ENCODE measurements around the gene MINDY4.

MINDY4 gene

DNA sequence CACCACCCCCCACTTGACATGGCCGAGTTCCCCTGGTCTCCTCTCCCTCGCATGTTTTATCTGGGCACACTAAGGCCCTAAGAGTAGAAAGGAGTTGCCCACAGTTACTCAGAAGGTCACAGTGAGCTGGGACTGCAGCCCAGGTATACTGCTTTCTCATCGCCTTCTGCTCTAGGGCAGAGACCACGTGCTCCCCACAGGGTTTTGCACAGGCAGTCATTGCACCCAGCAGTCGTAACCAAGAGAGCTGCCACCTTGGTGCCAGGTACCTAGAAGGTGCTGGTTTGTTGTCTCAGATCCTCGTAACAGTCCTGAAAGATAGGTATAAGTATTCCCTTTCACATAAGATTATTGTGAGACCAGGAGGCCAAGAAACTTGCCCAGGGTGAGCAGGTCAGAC, 1.8 kb downstream of the MINDY4 start:
- Histone ChIP-seq H3K27me3 (ENCODE audit: control insufficient read depth in 2 of 2, insufficient read depth in 2 of 2, low read length in 2 of 2) (no peaks in the 10 kb centered on the region), H3K4me3 (ENCODE audit: low read length in 2 of 2) (no peak overlapping the region), H3K36me3 (ENCODE audit: control insufficient read depth in 2 of 2, insufficient read depth in 2 of 2, low read length in 2 of 2) (no peaks in the 10 kb centered on the region), H3K27ac (ENCODE audit: low read depth in 2 of 2, low read length in 2 of 2) (no peak overlapping the region), H3K4me1 (ENCODE audit: control insufficient read depth in 2 of 2, insufficient read depth in 2 of 2, low read length in 2 of 2) (peaks cover 3 to 6% of the 10 kb centered on the region in 2 donors), H3K9ac (ENCODE audit: low read depth in 1 of 2, low read length in 2 of 2) (no peak overlapping the region), H3K9me3 (ENCODE audit: control insufficient read depth in 2 of 2, low read length in 2 of 2) (no peaks in the 10 kb centered on the region)

DNA sequence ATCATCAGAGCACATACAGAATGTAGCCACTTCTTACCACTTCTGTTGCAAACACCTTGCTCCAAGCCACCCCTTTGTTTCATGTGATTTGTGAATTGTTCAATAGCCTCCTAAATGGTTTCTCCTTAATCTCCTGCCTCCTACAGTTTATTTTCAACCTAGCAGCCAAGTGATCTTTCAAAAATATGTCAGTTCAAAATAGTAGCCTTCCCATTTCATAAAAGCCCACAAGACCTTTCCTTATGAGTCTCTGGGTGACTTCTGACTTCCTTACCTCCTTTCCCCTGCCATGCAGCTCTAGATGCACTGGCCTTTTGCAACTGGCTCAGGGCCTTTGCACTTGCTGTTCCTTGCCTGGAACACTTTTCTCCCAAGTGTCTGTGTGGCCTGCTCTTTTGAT, 4.8 kb downstream of the MINDY4 start:
- Histone ChIP-seq H3K27me3 (ENCODE audit: control insufficient read depth in 2 of 2, insufficient read depth in 2 of 2, low read length in 2 of 2) (no peaks in the 10 kb centered on the region), H3K9me3 (ENCODE audit: control insufficient read depth in 2 of 2, low read length in 2 of 2) (no peaks in the 10 kb centered on the region), H3K4me1 (ENCODE audit: control insufficient read depth in 2 of 2, insufficient read depth in 2 of 2, low read length in 2 of 2) (peaks cover under 1 to 3% of the 10 kb centered on the region in 2 donors), H3K9ac (ENCODE audit: low read depth in 1 of 2, low read length in 2 of 2) (no peak overlapping the region), H3K36me3 (ENCODE audit: control insufficient read depth in 2 of 2, insufficient read depth in 2 of 2, low read length in 2 of 2) (peaks cover 0 to 2% of the 10 kb centered on the region in 2 donors), H3K27ac (ENCODE audit: low read depth in 2 of 2, low read length in 2 of 2) (no peak overlapping the region), H3K4me3 (ENCODE audit: low read length in 2 of 2) (no peak overlapping the region)

DNA sequence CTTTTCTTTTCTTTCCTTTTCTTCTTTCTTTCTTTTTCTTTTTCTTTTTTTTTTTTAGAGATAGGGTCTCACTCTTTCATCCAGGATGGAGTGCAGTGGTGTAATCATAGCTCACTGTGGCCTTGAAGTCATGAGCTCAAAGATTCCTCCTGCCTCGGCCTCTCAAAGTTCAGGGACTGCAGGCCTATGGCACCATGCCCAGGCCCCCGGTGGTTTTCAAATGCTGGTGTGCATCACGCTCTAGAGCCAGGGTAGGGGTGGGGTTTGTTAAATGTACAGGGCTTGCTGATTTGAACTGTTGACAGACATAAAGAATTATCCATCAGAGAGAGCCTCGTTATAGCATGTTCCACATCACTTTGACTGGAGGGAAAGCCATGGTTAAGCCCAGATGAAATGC, 5.8 kb downstream of the MINDY4 start:
- peaks cover 0 to 2% of the 10 kb centered on the region in 2 donors for H3K36me3 ChIP-seq (ENCODE audit: control insufficient read depth in 2 of 2, insufficient read depth in 2 of 2, low read length in 2 of 2)
- peaks cover 0 to 3% of the 10 kb centered on the region in 2 donors for H3K4me1 ChIP-seq (ENCODE audit: control insufficient read depth in 2 of 2, insufficient read depth in 2 of 2, low read length in 2 of 2)
- no peak overlapping the region for H3K27ac ChIP-seq (ENCODE audit: low read depth in 2 of 2, low read length in 2 of 2)

DNA sequence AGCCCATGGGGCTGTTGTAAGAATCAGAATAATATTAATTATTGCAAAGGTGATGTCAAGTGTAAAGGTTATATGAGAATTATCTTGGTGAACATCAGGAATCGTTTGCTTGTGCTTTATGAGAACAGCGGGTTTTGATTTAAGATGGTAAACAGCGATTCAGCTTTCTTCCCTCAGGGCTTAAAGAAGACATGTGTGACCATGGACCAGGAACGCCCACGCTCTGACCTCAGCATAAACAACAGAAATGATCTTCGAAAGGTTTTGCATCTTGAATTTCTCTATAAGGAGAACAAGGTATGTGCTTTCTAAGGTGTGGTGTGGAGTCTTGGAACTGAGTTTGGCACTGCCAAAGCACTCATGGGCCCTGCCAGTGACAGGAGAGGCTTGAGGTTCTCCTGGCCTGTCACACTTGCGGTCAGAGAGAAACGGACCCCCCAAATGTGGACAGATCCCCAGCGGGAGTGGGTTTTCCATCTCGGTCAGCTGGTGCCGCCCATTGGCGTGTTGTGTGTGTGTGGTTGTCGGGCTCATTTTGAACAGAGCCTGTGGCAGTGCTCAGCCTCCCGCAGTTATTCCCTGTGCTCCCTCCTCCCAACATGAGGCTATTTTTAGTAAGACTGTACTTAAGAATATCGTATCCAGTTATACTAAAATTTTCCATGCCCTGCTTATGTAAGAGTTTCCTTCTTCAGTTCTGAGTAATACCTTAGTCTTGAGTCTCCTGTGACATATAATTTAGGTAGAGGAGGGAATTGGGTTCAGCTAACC, 7.2 kb downstream of the MINDY4 start:
- no peaks in the 10 kb centered on the region for H3K9me3 ChIP-seq (ENCODE audit: control insufficient read depth in 2 of 2, low read length in 2 of 2)
- no peak overlapping the region for H3K9ac ChIP-seq (ENCODE audit: low read depth in 1 of 2, low read length in 2 of 2)
- no peaks in the 10 kb centered on the region for H3K27me3 ChIP-seq (ENCODE audit: control insufficient read depth in 2 of 2, insufficient read depth in 2 of 2, low read length in 2 of 2)
- peaks cover 0 to 2% of the 10 kb centered on the region in 2 donors for H3K36me3 ChIP-seq (ENCODE audit: control insufficient read depth in 2 of 2, insufficient read depth in 2 of 2, low read length in 2 of 2)
- no peak overlapping the region for H3K27ac ChIP-seq (ENCODE audit: low read depth in 2 of 2, low read length in 2 of 2)
- no peak overlapping the region for H3K4me3 ChIP-seq (ENCODE audit: low read length in 2 of 2)
- H3K4me1 ChIP-seq (ENCODE audit: control insufficient read depth in 2 of 2, insufficient read depth in 2 of 2, low read length in 2 of 2): no peaks in the 10 kb centered on the region

More for the DNA sequence above, 5.8 kb downstream of the MINDY4 start:
- Histone ChIP-seq H3K9ac (ENCODE audit: low read depth in 1 of 2, low read length in 2 of 2) (no peak overlapping the region), H3K27me3 (ENCODE audit: control insufficient read depth in 2 of 2, insufficient read depth in 2 of 2, low read length in 2 of 2) (no peaks in the 10 kb centered on the region), H3K4me3 (ENCODE audit: low read length in 2 of 2) (no peak overlapping the region), H3K9me3 (ENCODE audit: control insufficient read depth in 2 of 2, low read length in 2 of 2) (no peaks in the 10 kb centered on the region)

DNA sequence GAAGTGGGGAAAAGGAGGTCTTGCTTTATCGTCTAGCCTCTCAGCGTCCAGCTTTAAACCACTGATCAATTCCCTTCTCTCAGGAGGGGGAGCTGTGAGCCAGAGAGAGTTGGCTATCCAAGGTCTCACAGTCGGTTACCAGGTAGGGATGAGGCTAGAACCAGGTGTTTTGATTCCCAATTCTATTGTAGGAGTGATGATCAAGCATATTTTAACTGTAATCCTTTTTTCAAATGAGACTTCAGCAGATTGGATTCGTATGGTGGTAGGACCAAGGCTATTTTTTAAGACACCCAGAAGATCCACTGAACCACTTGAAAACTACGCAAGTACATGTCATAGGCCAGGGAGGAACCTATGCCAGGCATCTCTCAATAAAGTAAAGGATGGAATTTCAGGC, 8.4 kb downstream of the MINDY4 start:
- Histone ChIP-seq H3K27me3 (ENCODE audit: control insufficient read depth in 2 of 2, insufficient read depth in 2 of 2, low read length in 2 of 2) (no peaks in the 10 kb centered on the region), H3K4me1 (ENCODE audit: control insufficient read depth in 2 of 2, insufficient read depth in 2 of 2, low read length in 2 of 2) (no peaks in the 10 kb centered on the region), H3K36me3 (ENCODE audit: control insufficient read depth in 2 of 2, insufficient read depth in 2 of 2, low read length in 2 of 2) (peaks cover 0 to 2% of the 10 kb centered on the region in 2 donors), H3K27ac (ENCODE audit: low read depth in 2 of 2, low read length in 2 of 2) (no peak overlapping the region), H3K9ac (ENCODE audit: low read depth in 1 of 2, low read length in 2 of 2) (no peak overlapping the region), H3K9me3 (ENCODE audit: control insufficient read depth in 2 of 2, low read length in 2 of 2) (no peaks in the 10 kb centered on the region), H3K4me3 (ENCODE audit: low read length in 2 of 2) (no peak overlapping the region)

DNA sequence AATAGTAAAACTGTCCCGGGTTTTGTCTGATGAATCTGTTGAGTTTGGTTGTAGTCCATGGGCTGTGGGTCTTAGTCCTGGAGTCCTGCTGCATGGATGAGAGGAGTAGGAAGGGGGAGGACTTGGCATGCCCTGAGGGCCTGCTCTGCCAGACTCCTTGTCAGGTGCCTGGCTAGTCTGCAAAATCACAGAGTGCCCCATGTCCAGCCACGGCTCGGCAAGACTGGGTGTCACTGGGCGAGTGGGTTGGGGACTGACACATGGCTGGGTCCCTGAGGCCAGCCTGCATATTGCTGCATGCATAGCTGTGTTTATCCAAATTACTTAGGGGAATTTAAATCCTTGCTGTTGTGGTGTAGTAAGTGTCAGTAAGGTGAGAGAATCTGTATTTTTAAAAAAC, 9.7 kb downstream of the MINDY4 start:
- H3K4me1 ChIP-seq (ENCODE audit: control insufficient read depth in 2 of 2, insufficient read depth in 2 of 2, low read length in 2 of 2): peaks cover 0 to under 1% of the 10 kb centered on the region in 2 donors
- H3K9me3 ChIP-seq (ENCODE audit: control insufficient read depth in 2 of 2, low read length in 2 of 2): no peaks in the 10 kb centered on the region
- H3K4me3 ChIP-seq (ENCODE audit: low read length in 2 of 2): no peak overlapping the region
- no peaks in the 10 kb centered on the region for H3K27me3 ChIP-seq (ENCODE audit: control insufficient read depth in 2 of 2, insufficient read depth in 2 of 2, low read length in 2 of 2)
- H3K9ac ChIP-seq (ENCODE audit: low read depth in 1 of 2, low read length in 2 of 2): no peak overlapping the region
- peaks cover 0 to 2% of the 10 kb centered on the region in 2 donors for H3K36me3 ChIP-seq (ENCODE audit: control insufficient read depth in 2 of 2, insufficient read depth in 2 of 2, low read length in 2 of 2)
- H3K27ac ChIP-seq (ENCODE audit: low read depth in 2 of 2, low read length in 2 of 2): no peak overlapping the region

DNA sequence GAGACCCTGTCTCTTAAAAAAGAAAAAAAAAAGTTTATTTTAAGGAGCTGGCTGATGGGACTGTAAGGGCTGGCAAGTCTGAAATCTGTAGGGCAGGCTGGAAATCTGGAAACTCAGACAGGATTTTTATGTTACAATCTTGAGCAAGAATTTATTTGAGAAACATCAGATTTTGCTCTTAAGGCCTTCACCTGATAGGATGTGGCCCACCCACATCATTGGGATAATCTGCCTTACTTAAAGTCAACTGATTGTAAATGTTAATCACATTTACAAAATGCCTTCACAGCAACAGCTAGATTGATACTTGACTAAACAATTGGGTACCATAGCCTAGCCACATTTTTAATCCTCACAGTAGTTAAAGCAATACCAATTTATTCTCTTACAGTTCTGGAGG, 11.5 kb downstream of the MINDY4 start:
- peaks cover 0 to 2% of the 10 kb centered on the region in 2 donors for H3K36me3 ChIP-seq (ENCODE audit: control insufficient read depth in 2 of 2, insufficient read depth in 2 of 2, low read length in 2 of 2)

DNA sequence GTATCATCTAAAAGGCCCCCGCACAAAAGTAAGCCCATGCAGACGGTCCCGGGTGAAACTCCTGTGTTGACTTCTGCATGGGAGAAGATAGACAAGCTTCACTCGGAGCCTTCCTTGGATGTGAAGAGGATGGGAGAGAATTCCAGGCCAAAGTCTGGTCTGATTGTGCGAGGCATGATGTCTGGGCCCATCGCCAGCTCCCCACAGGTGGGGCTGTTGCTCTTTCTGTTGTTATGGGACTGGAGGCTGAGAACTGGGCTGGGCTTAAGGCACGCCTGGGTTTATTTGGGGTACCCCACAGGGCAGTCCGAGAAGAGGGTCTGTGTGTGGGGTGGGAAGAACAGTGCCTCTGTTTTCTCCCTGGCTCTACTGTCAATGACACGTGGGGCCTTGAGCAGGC, 14.6 kb downstream of the MINDY4 start:
- no peak overlapping the region for H3K4me3 ChIP-seq (ENCODE audit: low read length in 2 of 2)
- no peaks in the 10 kb centered on the region for H3K27me3 ChIP-seq (ENCODE audit: control insufficient read depth in 2 of 2, insufficient read depth in 2 of 2, low read length in 2 of 2)
- H3K36me3 ChIP-seq (ENCODE audit: control insufficient read depth in 2 of 2, insufficient read depth in 2 of 2, low read length in 2 of 2): no peaks in the 10 kb centered on the region
- H3K9me3 ChIP-seq (ENCODE audit: control insufficient read depth in 2 of 2, low read length in 2 of 2): no peaks in the 10 kb centered on the region
- H3K4me1 ChIP-seq (ENCODE audit: control insufficient read depth in 2 of 2, insufficient read depth in 2 of 2, low read length in 2 of 2): peaks cover 0 to 2% of the 10 kb centered on the region in 2 donors
- no peak overlapping the region for H3K27ac ChIP-seq (ENCODE audit: low read depth in 2 of 2, low read length in 2 of 2)
- no peak overlapping the region for H3K9ac ChIP-seq (ENCODE audit: low read depth in 1 of 2, low read length in 2 of 2)

More for the DNA sequence above, 11.5 kb downstream of the MINDY4 start:
- no peak overlapping the region for H3K9ac ChIP-seq (ENCODE audit: low read depth in 1 of 2, low read length in 2 of 2)
- H3K27me3 ChIP-seq (ENCODE audit: control insufficient read depth in 2 of 2, insufficient read depth in 2 of 2, low read length in 2 of 2): no peaks in the 10 kb centered on the region
- peaks cover 0 to 2% of the 10 kb centered on the region in 2 donors for H3K4me1 ChIP-seq (ENCODE audit: control insufficient read depth in 2 of 2, insufficient read depth in 2 of 2, low read length in 2 of 2)
- no peaks in the 10 kb centered on the region for H3K9me3 ChIP-seq (ENCODE audit: control insufficient read depth in 2 of 2, low read length in 2 of 2)
- no peak overlapping the region for H3K27ac ChIP-seq (ENCODE audit: low read depth in 2 of 2, low read length in 2 of 2)
- H3K4me3 ChIP-seq (ENCODE audit: low read length in 2 of 2): no peak overlapping the region

DNA sequence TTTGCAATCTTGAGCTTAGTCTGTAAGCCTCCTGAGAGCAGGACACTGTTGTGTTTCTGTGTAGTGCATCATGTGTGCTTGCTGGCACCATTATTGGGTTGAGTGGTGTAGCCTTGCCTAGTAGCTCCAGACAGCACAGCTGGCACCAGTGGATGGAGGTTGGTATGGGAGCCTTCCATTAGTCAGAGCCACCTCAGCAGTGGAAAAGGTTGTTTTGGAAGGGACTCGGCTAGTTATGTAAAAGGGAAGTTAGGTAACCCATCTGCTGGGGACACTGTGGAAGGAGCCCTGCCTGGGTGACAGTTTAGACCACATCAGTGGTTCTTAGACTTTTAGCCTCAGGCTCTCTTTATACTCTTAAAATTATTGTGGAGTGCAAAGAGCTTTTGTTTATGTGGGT, 16.3 kb downstream of the MINDY4 start:
- peaks cover 0 to 5% of the 10 kb centered on the region in 2 donors for H3K36me3 ChIP-seq (ENCODE audit: control insufficient read depth in 2 of 2, insufficient read depth in 2 of 2, low read length in 2 of 2)
- no peaks in the 10 kb centered on the region for H3K9me3 ChIP-seq (ENCODE audit: control insufficient read depth in 2 of 2, low read length in 2 of 2)
- no peak overlapping the region for H3K9ac ChIP-seq (ENCODE audit: low read depth in 1 of 2, low read length in 2 of 2)
- no peak overlapping the region for H3K4me3 ChIP-seq (ENCODE audit: low read length in 2 of 2)
- H3K4me1 ChIP-seq (ENCODE audit: control insufficient read depth in 2 of 2, insufficient read depth in 2 of 2, low read length in 2 of 2): peaks cover 0 to 2% of the 10 kb centered on the region in 2 donors
- H3K27me3 ChIP-seq (ENCODE audit: control insufficient read depth in 2 of 2, insufficient read depth in 2 of 2, low read length in 2 of 2): no peaks in the 10 kb centered on the region
- H3K27ac ChIP-seq (ENCODE audit: low read depth in 2 of 2, low read length in 2 of 2): no peak overlapping the region

DNA sequence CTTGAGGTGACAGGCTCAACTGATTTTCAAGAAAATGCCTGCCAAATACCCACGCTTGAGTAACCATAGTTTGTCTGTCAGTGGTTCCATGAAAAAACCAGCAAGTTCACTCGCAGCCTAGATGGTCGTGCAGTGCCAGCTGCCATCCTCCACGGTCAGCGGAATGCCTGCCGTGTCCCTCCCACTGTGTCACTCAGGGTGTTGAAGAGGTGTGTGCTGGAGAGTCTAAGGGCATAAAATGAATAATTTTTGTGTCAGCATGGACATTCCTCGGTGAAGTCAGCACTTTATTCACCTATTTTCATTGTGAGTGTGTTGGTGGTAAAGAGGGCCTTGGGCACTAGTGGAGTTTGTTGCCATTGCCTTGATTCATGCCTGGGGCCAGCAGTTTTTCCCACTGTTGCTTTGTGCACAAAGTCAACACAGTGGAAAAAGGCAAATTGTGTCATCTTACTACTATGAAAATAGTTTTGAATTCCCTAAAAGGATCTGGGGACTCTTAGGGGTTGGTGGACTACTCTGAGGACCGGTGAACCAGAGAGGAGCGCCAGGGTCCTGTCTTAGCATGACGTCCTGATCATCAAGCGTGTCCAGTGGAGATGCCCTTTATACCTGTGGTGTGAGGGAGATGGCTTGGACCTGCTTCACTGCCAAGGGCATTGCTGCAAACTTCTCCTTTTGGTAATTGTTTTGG, 17.6 kb downstream of the MINDY4 start:
- Histone ChIP-seq H3K9ac (ENCODE audit: low read depth in 1 of 2, low read length in 2 of 2) (no peak overlapping the region), H3K9me3 (ENCODE audit: control insufficient read depth in 2 of 2, low read length in 2 of 2) (no peaks in the 10 kb centered on the region), H3K4me1 (ENCODE audit: control insufficient read depth in 2 of 2, insufficient read depth in 2 of 2, low read length in 2 of 2) (peaks cover 0 to 2% of the 10 kb centered on the region in 2 donors), H3K36me3 (ENCODE audit: control insufficient read depth in 2 of 2, insufficient read depth in 2 of 2, low read length in 2 of 2) (peaks cover 0 to 5% of the 10 kb centered on the region in 2 donors), H3K4me3 (ENCODE audit: low read length in 2 of 2) (no peak overlapping the region), H3K27me3 (ENCODE audit: control insufficient read depth in 2 of 2, insufficient read depth in 2 of 2, low read length in 2 of 2) (no peaks in the 10 kb centered on the region), H3K27ac (ENCODE audit: low read depth in 2 of 2, low read length in 2 of 2) (no peak overlapping the region)

All from mucosa of rectum (tissue), 2 donors.